ENCODE data around the gene SYNPO2. TPM values are rescaled to one million over a fixed set of nuclear protein-coding genes. Genes with fewer than 3 reads are reported as not detected.

Gene SYNPO2
- total and polyA plus RNA-seq, 2 of the 8 experiments (the other 6 are each of a cell fraction or from before 2014, with no cell fraction given) = 0.50 to 4.2 TPM

GRCh38 chr4:119050527-119051090 is 162.0 kb downstream of the SYNPO2 start (continued):
- TF ChIP-seq RAD21 (IDR thresholded peaks at IDR 0.05 in 1 of 2, conservative IDR thresholded peaks at IDR 0.05 in 1 of 2; ENCODE audit: low read depth in 2 of 2, low read length in 2 of 2) (no peak), JUN (IDR thresholded peaks at IDR 0.05; ENCODE audit: low read depth, low read length) (no peak), CBX8 (IDR thresholded peaks at IDR 0.05; ENCODE audit: borderline replicate concordance, low read depth, low read length) (no peak), SUZ12 (IDR thresholded peaks at IDR 0.05; ENCODE audit: low read length) (no peak), FOSL1 (IDR thresholded peaks at IDR 0.05; ENCODE audit: insufficient read depth, low read depth, low read length) (no peak), CTBP2 (IDR thresholded peaks at IDR 0.05; ENCODE audit: borderline replicate concordance, insufficient read depth, insufficient read length, low read length) (no peak)

All from H1 (cell line).